Omental fat pad (tissue), 4 donors: ENCODE measurements around the gene KLHL30. TPM values are rescaled to one million over a fixed set of nuclear protein-coding genes. Genes with fewer than 3 reads are reported as not detected.
"Not testable (repeated sequence)": the region's sequence is repeated elsewhere in the genome, so short reads cannot be mapped to it uniquely, and the experiment has no call there.

Experiments
- ATAC-seq: fragments of 150-250 bp; one replicate; pipeline ENCODE4 v1.9.1; 2016; ENCODE audit warnings: mild to moderate bottlenecking, moderate library complexity; ENCODE audit not compliant: low FRiP score
- DNase-seq: peaks from one replicate; pipeline ENCODE4 v3.0.0-alpha.2; 2019; ENCODE audit warnings: low spot score
- CTCF ChIP-seq, 3 donors: fragments of 450-650 bp; IDR thresholded peaks; one replicate each; pipeline ENCODE4 v1.5.1; 2016 to 2017; ENCODE audit warnings: antibody characterized with exemption in 3 of 3, mild to moderate bottlenecking in 3 of 3, moderate library complexity in 2 of 3
- total RNA-seq, 4 donors: library from RNA; depleted of rRNA; stranded (reverse); fragments of >200 nt; gene quantifications; one replicate each; pipeline ENCODE4 v1.1.0, GENCODE V29; 2016

Gene KLHL30
- total RNA-seq, 4 donors from 2014 or later, result 0.28 to 1.6 (median 0.57) TPM

GRCh38 chr2:238169048-238169707, 30.7 kb downstream of the KLHL30 start:
- no peak for TF ChIP-seq CTCF (IDR thresholded peaks at IDR 0.05)
- no peak for DNase-seq
- ATAC-seq, result peak; percentile 41

DNA sequence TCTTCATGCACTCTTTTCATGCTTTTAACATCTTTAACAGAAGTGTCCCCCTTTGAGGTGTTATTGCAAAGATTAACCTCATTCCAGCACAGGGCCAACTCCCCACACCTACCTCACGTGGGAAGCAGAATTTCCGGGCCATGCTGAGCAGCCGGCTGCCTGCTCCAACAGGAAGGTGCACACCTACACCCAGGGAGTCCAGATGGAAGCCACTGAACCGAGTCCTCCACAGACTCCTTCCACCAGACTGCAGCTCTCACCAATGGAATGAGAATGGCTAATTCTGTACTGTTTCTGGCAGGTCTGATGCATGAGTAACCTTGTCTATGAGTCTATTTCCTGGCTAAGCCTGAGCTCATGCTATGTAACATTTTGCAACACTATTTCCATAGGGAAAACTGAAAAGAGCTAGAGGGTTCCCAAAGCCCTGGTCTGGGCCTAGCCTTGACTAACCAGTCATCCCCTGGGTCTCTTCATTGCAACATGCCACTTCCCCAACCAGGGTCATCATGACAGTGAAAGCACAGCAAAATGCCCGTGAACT, 31.3 kb downstream of the KLHL30 start:
- TF ChIP-seq CTCF (IDR thresholded peaks at IDR 0.05), result no peak
- ATAC-seq (peak; percentile 57), DNase-seq (no peak)

DNA sequence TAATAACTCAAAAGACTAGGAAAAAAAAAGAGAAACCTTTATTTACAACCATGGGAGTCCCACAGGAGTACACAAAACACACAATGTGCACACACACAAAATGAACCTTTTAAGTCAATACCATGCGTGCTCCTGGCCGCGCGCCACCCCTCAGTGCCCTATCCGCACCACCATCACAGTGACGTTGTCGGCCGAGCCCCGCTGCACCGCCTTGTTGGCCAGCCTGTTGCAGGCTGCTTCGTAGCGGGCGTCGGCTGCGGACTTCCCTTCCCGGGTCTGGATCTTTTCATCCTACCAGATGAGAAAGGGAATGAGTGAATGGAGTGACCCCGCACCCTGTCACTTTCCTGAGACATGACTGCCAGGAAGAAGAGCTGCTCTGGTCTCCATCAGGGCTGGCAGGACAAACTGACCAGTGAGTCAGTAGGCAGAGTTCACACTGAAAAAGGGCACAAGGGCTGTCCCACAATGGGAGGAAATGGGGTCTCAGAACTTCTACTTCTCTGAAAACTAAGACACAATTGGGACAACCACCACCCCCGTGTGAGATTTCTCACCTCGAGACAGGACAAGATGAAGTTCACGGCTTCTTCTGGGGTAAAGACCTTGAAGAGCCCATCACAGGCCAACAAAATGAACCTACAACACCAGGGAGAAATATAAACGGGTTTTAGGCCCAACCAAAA, 32.1 kb downstream of the KLHL30 start:
- DNase-seq (no peak), ATAC-seq (no peak)
- TF ChIP-seq CTCF (IDR thresholded peaks at IDR 0.05), result no peak

DNA sequence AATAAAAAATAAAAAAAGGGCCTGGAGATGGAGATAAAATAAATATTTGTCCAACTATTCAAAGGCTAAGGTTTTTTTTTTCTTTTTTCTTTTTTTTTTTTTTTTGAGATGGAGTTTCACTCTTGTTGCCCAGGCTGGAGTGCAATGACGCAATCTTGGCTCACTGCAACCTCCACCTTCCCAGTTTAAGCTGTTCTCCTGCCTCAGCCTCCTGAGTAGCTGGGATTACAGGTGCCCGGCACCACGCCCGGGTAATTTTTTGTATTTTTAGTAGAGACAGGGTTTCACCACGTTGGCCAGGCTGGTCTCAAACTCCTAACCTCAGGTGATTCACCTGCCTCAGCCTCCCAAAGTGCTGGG, 32.6 kb downstream of the KLHL30 start:
- ATAC-seq, DNase-seq: not testable (repeated sequence)

DNA sequence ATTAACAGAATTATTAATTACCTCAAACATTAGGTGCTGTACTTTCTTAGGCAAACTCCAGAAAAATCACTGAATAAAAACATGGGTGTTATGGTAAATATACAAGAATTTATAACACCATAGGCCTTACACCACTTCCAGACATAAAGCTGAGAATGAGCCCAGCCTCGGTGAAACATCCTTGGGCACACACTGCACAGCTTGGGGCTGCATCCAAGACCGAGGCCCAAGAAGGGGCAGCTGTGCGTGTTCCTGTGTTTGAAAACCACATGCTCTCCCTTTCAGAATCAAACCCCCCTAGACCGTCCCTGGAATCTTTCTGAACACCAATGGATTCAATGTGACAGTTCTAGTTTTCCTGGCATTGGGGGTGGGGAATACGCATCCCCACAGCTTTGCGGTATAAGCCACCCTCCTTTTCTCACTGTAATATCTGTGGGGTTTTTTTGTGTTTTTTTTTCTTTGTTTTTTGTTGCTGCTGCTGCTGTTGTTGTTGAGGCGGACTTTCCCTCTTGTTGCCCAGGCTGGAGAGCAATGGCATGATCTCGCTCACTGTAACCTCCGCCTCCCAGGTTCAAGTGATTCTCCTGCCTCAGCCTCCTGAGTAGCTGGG, 33.2 kb downstream of the KLHL30 start:
- no peak for TF ChIP-seq CTCF (IDR thresholded peaks at IDR 0.05)
- DNase-seq, result no peak
- no peak for ATAC-seq

- no peak for DNase-seq
- no peak for TF ChIP-seq CTCF (IDR thresholded peaks at IDR 0.05)
- ATAC-seq, result no peak
These were observed 34.0 kb downstream of the KLHL30 start for GRCh38 chr2:238172439-238172838.

- ATAC-seq, result no peak
- no peak for TF ChIP-seq CTCF (IDR thresholded peaks at IDR 0.05)
- no peak for DNase-seq
These were observed 35.2 kb downstream of the KLHL30 start for GRCh38 chr2:238173692-238174091.
